ENCODE data around the gene HMGB1. TPM values are rescaled to one million over a fixed set of nuclear protein-coding genes. Genes with fewer than 3 reads are reported as not detected.

HMGB1 gene
- total and polyA plus RNA-seq, 2 donors from 2014 or later, result 247 to 264 TPM

GRCh38 chr13:30437177-30437576, 28.6 kb downstream of the HMGB1 start:
- Histone ChIP-seq H3K4me3 (ENCODE audit: low read length in 3 of 3) (no peak overlapping the region), H3K27me3 (ENCODE audit: control insufficient read depth, insufficient read depth, low read length) (no peaks in the 10 kb centered on the region), H3K4me1 (ENCODE audit: control insufficient read depth in 2 of 3, insufficient read depth in 2 of 3, low read depth in 1 of 3, low read length in 3 of 3) (peaks cover 0 to 2% (median 0%) of the 10 kb centered on the region in 3 donors), H3K36me3 (ENCODE audit: control insufficient read depth in 2 of 3, insufficient read depth in 3 of 3, low read length in 3 of 3) (no peaks in the 10 kb centered on the region), H3K9ac (ENCODE audit: low read length in 3 of 3) (no peak overlapping the region), H3K27ac (ENCODE audit: low read depth in 2 of 2, low read length in 2 of 2) (no peak overlapping the region), H3K9me3 (ENCODE audit: control insufficient read depth in 2 of 3, insufficient read depth in 1 of 3, low read length in 3 of 3) (no peaks in the 10 kb centered on the region)
- TF ChIP-seq CTCF (IDR thresholded peaks at IDR 0.05; ENCODE audit: borderline replicate concordance, extremely low read depth, insufficient read depth), result no peak
- intact Hi-C loops (cut with DNase I), result no loop called here
- FAIRE-seq, result no peak
- DNase-seq, result no peak

- Histone ChIP-seq H3K27ac (ENCODE audit: low read depth in 2 of 2, low read length in 2 of 2) (no peak overlapping the region), H3K9me3 (ENCODE audit: control insufficient read depth in 2 of 3, insufficient read depth in 1 of 3, low read length in 3 of 3) (no peaks in the 10 kb centered on the region), H3K4me1 (ENCODE audit: control insufficient read depth in 2 of 3, insufficient read depth in 2 of 3, low read depth in 1 of 3, low read length in 3 of 3) (peaks cover 0 to 2% (median 0%) of the 10 kb centered on the region in 3 donors), H3K36me3 (ENCODE audit: control insufficient read depth in 2 of 3, insufficient read depth in 3 of 3, low read length in 3 of 3) (no peaks in the 10 kb centered on the region), H3K9ac (ENCODE audit: low read length in 3 of 3) (no peak overlapping the region), H3K4me3 (ENCODE audit: low read length in 3 of 3) (no peak overlapping the region), H3K27me3 (ENCODE audit: control insufficient read depth, insufficient read depth, low read length) (no peaks in the 10 kb centered on the region)
- intact Hi-C loops (cut with DNase I), result no loop called here
- no peak for TF ChIP-seq CTCF (IDR thresholded peaks at IDR 0.05; ENCODE audit: borderline replicate concordance, extremely low read depth, insufficient read depth)
- no peak for FAIRE-seq
- DNase-seq, result no peak
Measured at GRCh38 chr13:30435911-30436451, 29.8 kb downstream of the HMGB1 start.

- H3K36me3 ChIP-seq (ENCODE audit: control insufficient read depth in 2 of 3, insufficient read depth in 3 of 3, low read length in 3 of 3), result no peaks in the 10 kb centered on the region
- TF ChIP-seq CTCF (IDR thresholded peaks at IDR 0.05; ENCODE audit: borderline replicate concordance, extremely low read depth, insufficient read depth), result no peak
- no peak for FAIRE-seq
- no peaks in the 10 kb centered on the region for H3K27me3 ChIP-seq (ENCODE audit: control insufficient read depth, insufficient read depth, low read length)
- intact Hi-C loops (cut with DNase I), result no loop called here
- no peaks in the 10 kb centered on the region for H3K9me3 ChIP-seq (ENCODE audit: control insufficient read depth in 2 of 3, insufficient read depth in 1 of 3, low read length in 3 of 3)
- no peaks in the 10 kb centered on the region for H3K4me1 ChIP-seq (ENCODE audit: control insufficient read depth in 2 of 3, insufficient read depth in 2 of 3, low read depth in 1 of 3, low read length in 3 of 3)
- H3K4me3 ChIP-seq (ENCODE audit: low read length in 3 of 3), result no peak overlapping the region
- no peak for DNase-seq
- H3K9ac ChIP-seq (ENCODE audit: low read length in 3 of 3), result no peak overlapping the region
- no peak overlapping the region for H3K27ac ChIP-seq (ENCODE audit: low read depth in 2 of 2, low read length in 2 of 2)
Measured at GRCh38 chr13:30431269-30431940, 34.3 kb downstream of the HMGB1 start.

Data from kidney (tissue), 14 donors.